HEK293 (cell line): ENCODE results near the gene TAF5L.

Source experiments
- CTCF ChIA-PET: fragments of 350-600 bp; formaldehyde crosslinking; extraction: SDS; loops from one replicate; lab custom pipeline; 2021; ENCODE audit warnings: antibody characterized with exemption; lab: Yijun Ruan, JAX
- POLR2A ChIA-PET: fragments of 300-600 bp; formaldehyde crosslinking; extraction: SDS; loops from one replicate; lab custom pipeline; 2020; ENCODE audit warnings: antibody characterized with exemption, inconsistent platforms; lab: Yijun Ruan, JAX
- H3K27ac ChIP-seq: fragments of 200-500 bp; sonication (Bioruptor generic); 2 replicates; pipeline ENCODE4 v1.5.1; 2014; ENCODE audit warnings: low read depth, low read length, control low read depth, inconsistent platforms; ENCODE audit errors: extremely low read depth
- H3K36me3 ChIP-seq, 2 experiments: fragments of 200-500 bp in 1 of 2; sonication (Bioruptor generic) in 1 of 2; 1 replicate in 1 of 2; 2 replicates in 1 of 2; pipeline ENCODE4 v1.5.1; 2014 to 2017; ENCODE audit warnings: inconsistent platforms in 2 of 2, low read length in 2 of 2; ENCODE audit not compliant: control insufficient read depth in 2 of 2, insufficient read depth in 1 of 2
- H3K4me1 ChIP-seq: fragments of 200-500 bp; sonication (Bioruptor generic); 2 replicates; pipeline ENCODE4 v1.5.1; 2014; ENCODE audit warnings: mild to moderate bottlenecking, low read length, inconsistent platforms; ENCODE audit not compliant: control insufficient read depth, insufficient read depth
- H3K4me3 ChIP-seq: 2 replicates; pipeline ENCODE4 v1.5.1; 2011; ENCODE audit warnings: low read depth, mild to moderate bottlenecking, control low read depth, low read length, moderate library complexity
- H3K9me3 ChIP-seq: fragments of 200-500 bp; sonication (Bioruptor generic); 2 replicates; pipeline ENCODE4 v1.5.1; 2014; ENCODE audit warnings: low read depth, low read length, inconsistent platforms; ENCODE audit not compliant: control insufficient read depth, insufficient read depth
- GFI1B ChIP-seq: fragments of 450-650 bp; formaldehyde crosslinking; IDR thresholded peaks from 2 replicates; pipeline ENCODE4 v1.5.1; 2016; ENCODE audit warnings: missing biosample characterization, missing genetic modification characterization
- KLF10 ChIP-seq: fragments of 450-650 bp; IDR thresholded peaks from 2 replicates; pipeline ENCODE4 v1.5.1; 2018; ENCODE audit warnings: missing biosample characterization, mild to moderate bottlenecking, missing genetic modification characterization
- OSR2 ChIP-seq: fragments of 450-650 bp; formaldehyde crosslinking; IDR thresholded peaks from 2 replicates; pipeline ENCODE4 v1.5.1; 2016; ENCODE audit warnings: missing biosample characterization, missing genetic modification characterization
- SP3 ChIP-seq: fragments of 450-650 bp; formaldehyde crosslinking; IDR thresholded peaks from 2 replicates; pipeline ENCODE4 v1.5.1; 2016; ENCODE audit warnings: missing biosample characterization, missing genetic modification characterization
- SP7 ChIP-seq: fragments of 450-650 bp; formaldehyde crosslinking; IDR thresholded peaks from 2 replicates; pipeline ENCODE4 v1.5.1; 2016; ENCODE audit warnings: missing biosample characterization, missing genetic modification characterization
- ZEB2 ChIP-seq: fragments of 450-650 bp; formaldehyde crosslinking; IDR thresholded peaks from 2 replicates; pipeline ENCODE4 v1.5.1; 2016; ENCODE audit warnings: missing biosample characterization, missing genetic modification characterization
- ZFP41 ChIP-seq: fragments of 450-650 bp; formaldehyde crosslinking; IDR thresholded peaks from 2 replicates; pipeline ENCODE4 v1.5.1; 2016; ENCODE audit warnings: missing biosample characterization, missing genetic modification characterization, borderline replicate concordance
- ZNF169 ChIP-seq: fragments of 450-650 bp; formaldehyde crosslinking; IDR thresholded peaks from 2 replicates; pipeline ENCODE4 v1.5.1; 2016; ENCODE audit warnings: missing biosample characterization, missing genetic modification characterization
- ZNF184 ChIP-seq: fragments of 450-650 bp; IDR thresholded peaks from 2 replicates; pipeline ENCODE4 v1.5.1; 2018; ENCODE audit warnings: missing biosample characterization, mild to moderate bottlenecking, missing genetic modification characterization
- ZNF274 ChIP-seq, 2 experiments: fragments of 200-500 bp in 1 of 2; fragments of 450-650 bp in 1 of 2; sonication (Bioruptor generic) in 1 of 2; formaldehyde crosslinking in 1 of 2; IDR thresholded peaks; 2 replicates each; pipeline versions ENCODE4 v1.5.1 to v1.6.1; 2014 to 2016; ENCODE audit warnings: borderline replicate concordance in 1 of 2, inconsistent platforms in 1 of 2, low read length in 1 of 2, missing biosample characterization in 1 of 2, missing genetic modification characterization in 1 of 2
- ZNF335 ChIP-seq: fragments of 450-650 bp; formaldehyde crosslinking; conservative IDR thresholded peaks from 2 replicates; pipeline ENCODE4 v1.5.1; 2016; ENCODE audit warnings: missing biosample characterization, missing genetic modification characterization
- ZNF350 ChIP-seq: fragments of 450-650 bp; formaldehyde crosslinking; IDR thresholded peaks from 2 replicates; pipeline ENCODE4 v1.5.0; 2017; ENCODE audit warnings: missing biosample characterization, mild to moderate bottlenecking, missing genetic modification characterization
- ZNF394 ChIP-seq: fragments of 450-650 bp; formaldehyde crosslinking; IDR thresholded peaks from 2 replicates; pipeline ENCODE4 v1.5.1; 2016; ENCODE audit warnings: missing biosample characterization, missing genetic modification characterization, mild to moderate bottlenecking, moderate library complexity, borderline replicate concordance
- ZNF426 ChIP-seq: fragments of 450-650 bp; formaldehyde crosslinking; IDR thresholded peaks from 2 replicates; pipeline ENCODE4 v1.5.1; 2017; ENCODE audit warnings: missing biosample characterization, missing genetic modification characterization, mild to moderate bottlenecking, inconsistent platforms, moderate library complexity
- ZNF558 ChIP-seq: fragments of 450-650 bp; formaldehyde crosslinking; IDR thresholded peaks from 2 replicates; pipeline ENCODE4 v1.5.1; 2016; ENCODE audit warnings: missing biosample characterization, missing genetic modification characterization
- ZNF571 ChIP-seq: fragments of 450-650 bp; formaldehyde crosslinking; IDR thresholded peaks from 2 replicates; pipeline ENCODE4 v1.5.0; 2017; ENCODE audit warnings: missing biosample characterization, missing genetic modification characterization
- ZNF664 ChIP-seq: fragments of 450-650 bp; formaldehyde crosslinking; IDR thresholded peaks from 2 replicates; pipeline ENCODE4 v1.5.1; 2016; ENCODE audit warnings: missing biosample characterization, missing genetic modification characterization
- TF ChIP-seq, protein P1 (sequence below): sonication (generic); formaldehyde crosslinking; IDR thresholded peaks from 2 replicates; pipeline ENCODE4 v1.8.1; 2022; ENCODE audit warnings: mild to moderate bottlenecking, moderate library complexity, missing genetic modification reagents
- TF ChIP-seq, protein P2 (sequence below): fragments of 450-650 bp; formaldehyde crosslinking; conservative IDR thresholded peaks from 2 replicates; pipeline ENCODE4 v1.5.1; 2016; ENCODE audit warnings: low read depth, missing biosample characterization, missing genetic modification characterization
- TF ChIP-seq, protein P3 (sequence below): fragments of 450-650 bp; formaldehyde crosslinking; IDR thresholded peaks from 2 replicates; pipeline ENCODE4 v1.5.1; 2016; ENCODE audit warnings: missing biosample characterization, missing genetic modification characterization
- TF ChIP-seq, protein P4 (sequence below): fragments of 450-650 bp; IDR thresholded peaks from 2 replicates; pipeline ENCODE4 v1.5.1; 2018; ENCODE audit warnings: missing biosample characterization, missing genetic modification characterization
- TF ChIP-seq, protein P5 (sequence below): IDR thresholded peaks from 2 replicates; pipeline ENCODE4 v1.6.1; 2011; ENCODE audit warnings: mild to moderate bottlenecking, low read depth, low read length, borderline replicate concordance

The TAF5L gene

DNA sequence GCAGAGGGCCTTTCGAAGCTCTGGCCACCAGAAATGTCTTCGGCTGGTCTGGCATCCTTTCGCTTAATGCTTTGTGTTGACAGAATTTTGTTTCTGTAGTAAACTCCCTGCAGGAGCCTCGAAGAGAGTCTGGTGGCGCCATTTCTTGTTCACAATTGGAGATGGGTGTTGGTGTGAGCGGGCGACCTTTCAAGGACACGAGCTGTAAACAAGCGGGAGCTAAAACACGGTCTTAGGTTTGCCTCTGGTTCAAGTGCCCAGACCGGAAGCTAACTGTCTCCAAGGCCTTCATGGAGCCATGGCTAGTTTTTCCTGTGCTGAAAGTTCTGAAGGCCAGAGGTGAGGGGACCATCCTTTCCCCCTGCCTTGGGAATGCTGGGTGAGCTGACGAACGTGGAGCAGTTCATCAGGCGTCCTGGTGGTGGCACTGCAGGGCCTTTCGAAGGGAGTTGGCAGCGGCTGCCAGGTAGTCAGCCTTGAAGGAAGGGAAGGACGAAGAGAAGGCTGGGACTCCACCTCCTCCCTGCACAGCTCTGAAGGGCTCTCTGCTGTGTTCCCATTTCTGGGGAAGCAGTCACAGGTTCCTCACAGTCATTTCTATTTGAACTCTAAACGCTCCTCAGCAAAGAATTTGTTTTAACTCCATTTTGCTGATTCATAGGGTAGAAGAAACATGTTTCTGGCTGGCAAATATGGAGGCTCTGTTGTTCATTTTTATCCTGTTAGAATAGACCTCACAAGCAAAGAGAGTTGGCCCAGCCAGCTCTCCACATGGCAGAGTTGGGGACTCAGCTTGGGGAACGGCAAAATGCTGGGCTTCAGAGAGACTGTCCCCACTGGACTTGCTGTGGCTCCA is 35.3 kb upstream of the TAF5L start (continued):
- TF ChIP-seq, protein P1, sequence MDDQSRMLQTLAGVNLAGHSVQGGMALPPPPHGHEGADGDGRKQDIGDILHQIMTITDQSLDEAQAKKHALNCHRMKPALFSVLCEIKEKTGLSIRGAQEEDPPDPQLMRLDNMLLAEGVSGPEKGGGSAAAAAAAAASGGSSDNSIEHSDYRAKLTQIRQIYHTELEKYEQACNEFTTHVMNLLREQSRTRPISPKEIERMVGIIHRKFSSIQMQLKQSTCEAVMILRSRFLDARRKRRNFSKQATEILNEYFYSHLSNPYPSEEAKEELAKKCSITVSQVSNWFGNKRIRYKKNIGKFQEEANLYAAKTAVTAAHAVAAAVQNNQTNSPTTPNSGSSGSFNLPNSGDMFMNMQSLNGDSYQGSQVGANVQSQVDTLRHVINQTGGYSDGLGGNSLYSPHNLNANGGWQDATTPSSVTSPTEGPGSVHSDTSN: 0 out of 2 replicates have a peak, but pooled peaks have one; percentile 46

DNA sequence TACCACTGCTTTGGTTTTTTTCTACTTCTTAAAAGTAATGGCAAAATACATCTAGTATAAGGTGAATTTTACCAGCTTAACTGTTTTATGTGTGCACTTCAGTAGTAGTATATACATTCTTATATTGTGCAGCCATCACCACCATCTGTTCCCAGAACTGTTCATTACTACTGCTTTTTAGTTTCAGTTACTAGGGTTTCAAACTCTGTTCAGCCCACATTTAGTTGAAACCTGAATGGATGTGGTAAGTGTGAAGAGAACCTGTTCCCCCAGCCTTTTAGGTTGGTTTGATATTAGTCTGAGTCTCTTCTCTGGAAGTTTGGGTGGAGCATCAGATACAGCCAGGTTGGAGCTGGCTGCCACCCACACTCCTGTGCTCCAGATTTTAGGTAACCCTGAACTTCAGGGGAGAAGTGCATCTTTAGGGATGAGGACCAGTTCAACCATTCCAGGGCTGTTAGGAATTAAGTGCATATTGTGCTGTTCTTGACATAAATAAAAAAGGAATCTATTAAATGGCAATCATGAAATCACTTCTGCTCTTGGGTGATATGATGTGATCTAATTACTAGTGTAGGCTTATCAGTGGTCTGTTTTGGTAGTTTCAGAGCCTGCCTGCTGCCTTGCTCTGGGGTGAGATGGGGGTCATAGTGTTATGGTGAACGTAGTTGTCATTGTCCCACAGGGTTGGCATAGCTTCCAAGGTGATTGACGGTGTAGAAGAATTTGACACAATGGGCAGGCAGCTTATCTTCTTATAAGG is 32.3 kb upstream of the TAF5L start:
- no peaks in the 10 kb centered on the region for H3K9me3 ChIP-seq
- H3K4me3 ChIP-seq: no peak overlapping the region
- TF ChIP-seq ZNF169: no peak
- no peak for TF ChIP-seq OSR2 (tag by site-specific recombination)
- TF ChIP-seq ZNF184 (tag by site-specific recombination): no peak
- no peak for TF ChIP-seq KLF10 (tag by site-specific recombination)
- no peak for TF ChIP-seq ZNF394 (tag by site-specific recombination)
- TF ChIP-seq, protein P2, sequence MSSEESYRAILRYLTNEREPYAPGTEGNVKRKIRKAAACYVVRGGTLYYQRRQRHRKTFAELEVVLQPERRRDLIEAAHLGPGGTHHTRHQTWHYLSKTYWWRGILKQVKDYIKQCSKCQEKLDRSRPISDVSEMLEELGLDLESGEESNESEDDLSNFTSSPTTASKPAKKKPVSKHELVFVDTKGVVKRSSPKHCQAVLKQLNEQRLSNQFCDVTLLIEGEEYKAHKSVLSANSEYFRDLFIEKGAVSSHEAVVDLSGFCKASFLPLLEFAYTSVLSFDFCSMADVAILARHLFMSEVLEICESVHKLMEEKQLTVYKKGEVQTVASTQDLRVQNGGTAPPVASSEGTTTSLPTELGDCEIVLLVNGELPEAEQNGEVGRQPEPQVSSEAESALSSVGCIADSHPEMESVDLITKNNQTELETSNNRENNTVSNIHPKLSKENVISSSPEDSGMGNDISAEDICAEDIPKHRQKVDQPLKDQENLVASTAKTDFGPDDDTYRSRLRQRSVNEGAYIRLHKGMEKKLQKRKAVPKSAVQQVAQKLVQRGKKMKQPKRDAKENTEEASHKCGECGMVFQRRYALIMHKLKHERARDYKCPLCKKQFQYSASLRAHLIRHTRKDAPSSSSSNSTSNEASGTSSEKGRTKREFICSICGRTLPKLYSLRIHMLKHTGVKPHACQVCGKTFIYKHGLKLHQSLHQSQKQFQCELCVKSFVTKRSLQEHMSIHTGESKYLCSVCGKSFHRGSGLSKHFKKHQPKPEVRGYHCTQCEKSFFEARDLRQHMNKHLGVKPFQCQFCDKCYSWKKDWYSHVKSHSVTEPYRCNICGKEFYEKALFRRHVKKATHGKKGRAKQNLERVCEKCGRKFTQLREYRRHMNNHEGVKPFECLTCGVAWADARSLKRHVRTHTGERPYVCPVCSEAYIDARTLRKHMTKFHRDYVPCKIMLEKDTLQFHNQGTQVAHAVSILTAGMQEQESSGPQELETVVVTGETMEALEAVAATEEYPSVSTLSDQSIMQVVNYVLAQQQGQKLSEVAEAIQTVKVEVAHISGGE (tag by site-specific recombination): no peak
- TF ChIP-seq ZNF571 (tag by site-specific recombination): no peak
- no peak for TF ChIP-seq ZNF426 (tag by site-specific recombination)
- TF ChIP-seq ZNF350 (tag by site-specific recombination): no peak
- no peak for TF ChIP-seq ZEB2
- no peak for TF ChIP-seq SP3
- TF ChIP-seq SP7 (tag by site-specific recombination): no peak
- TF ChIP-seq, protein P3, sequence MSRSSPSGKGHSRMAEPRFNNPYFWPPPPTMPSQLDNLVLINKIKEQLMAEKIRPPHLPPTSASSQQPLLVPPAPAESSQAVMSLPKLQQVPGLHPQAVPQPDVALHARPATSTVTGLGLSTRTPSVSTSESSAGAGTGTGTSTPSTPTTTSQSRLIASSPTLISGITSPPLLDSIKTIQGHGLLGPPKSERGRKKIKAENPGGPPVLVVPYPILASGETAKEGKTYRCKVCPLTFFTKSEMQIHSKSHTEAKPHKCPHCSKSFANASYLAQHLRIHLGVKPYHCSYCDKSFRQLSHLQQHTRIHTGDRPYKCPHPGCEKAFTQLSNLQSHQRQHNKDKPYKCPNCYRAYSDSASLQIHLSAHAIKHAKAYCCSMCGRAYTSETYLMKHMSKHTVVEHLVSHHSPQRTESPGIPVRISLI: no peak
- TF ChIP-seq ZNF274 (IDR thresholded peaks at IDR 0.05; ENCODE audit: low read length): no peak
- no peak for TF ChIP-seq ZNF274 (tag by site-specific recombination; IDR thresholded peaks at IDR 0.05; ENCODE audit: borderline replicate concordance)
- H3K36me3 ChIP-seq: peaks cover 34 to 74% of the 10 kb centered on the region in 2 experiments
- POLR2A ChIA-PET: no interaction called here
- H3K4me1 ChIP-seq: no peaks in the 10 kb centered on the region
- CTCF ChIA-PET: interaction anchor here (0.6 to 1.1 kb wide), 4 partner anchors 11 to 1405 kb away, joined by 3 to 5 read pairs (median 4); no protein-coding TSS in a partner anchor
- H3K27ac ChIP-seq: no peak overlapping the region

DNA sequence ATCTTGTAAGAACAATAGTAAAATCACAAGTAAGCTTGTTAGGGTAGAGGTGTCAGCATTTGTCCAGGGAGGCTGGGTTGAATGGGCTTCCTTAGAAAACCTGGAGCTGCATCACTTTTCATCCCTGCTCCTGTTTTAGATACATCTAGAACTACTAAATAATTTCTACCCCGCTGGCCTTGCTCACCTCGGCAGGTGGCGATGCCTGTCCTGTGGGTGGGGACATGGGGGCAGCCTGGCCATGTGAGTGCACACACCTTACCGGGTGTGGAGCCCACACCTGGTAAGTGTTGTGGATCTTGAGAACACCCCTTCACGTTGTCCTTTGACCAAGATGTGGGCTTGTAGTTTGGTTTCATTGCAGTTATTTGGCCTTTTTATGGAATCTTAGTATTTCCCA is 29.9 kb upstream of the TAF5L start:
- CTCF ChIA-PET: interaction anchor here (0.6 to 0.7 kb wide), 3 partner anchors 10 to 70 kb away, joined by 3 read pairs; no protein-coding TSS in a partner anchor
- peaks cover 51 to 80% of the 10 kb centered on the region in 2 experiments for H3K36me3 ChIP-seq
- H3K27ac ChIP-seq: no peak overlapping the region
- H3K4me3 ChIP-seq: no peak overlapping the region
- H3K4me1 ChIP-seq: no peaks in the 10 kb centered on the region
- POLR2A ChIA-PET: no interaction called here
- no peaks in the 10 kb centered on the region for H3K9me3 ChIP-seq
- TF ChIP-seq ZNF335 (tag by site-specific recombination) (no peak), ZFP41 (no peak), ZEB2 (no peak), GFI1B (tag by site-specific recombination) (no peak), ZNF558 (tag by site-specific recombination) (no peak), ZNF664 (tag by site-specific recombination) (no peak)
- TF ChIP-seq, protein P4, sequence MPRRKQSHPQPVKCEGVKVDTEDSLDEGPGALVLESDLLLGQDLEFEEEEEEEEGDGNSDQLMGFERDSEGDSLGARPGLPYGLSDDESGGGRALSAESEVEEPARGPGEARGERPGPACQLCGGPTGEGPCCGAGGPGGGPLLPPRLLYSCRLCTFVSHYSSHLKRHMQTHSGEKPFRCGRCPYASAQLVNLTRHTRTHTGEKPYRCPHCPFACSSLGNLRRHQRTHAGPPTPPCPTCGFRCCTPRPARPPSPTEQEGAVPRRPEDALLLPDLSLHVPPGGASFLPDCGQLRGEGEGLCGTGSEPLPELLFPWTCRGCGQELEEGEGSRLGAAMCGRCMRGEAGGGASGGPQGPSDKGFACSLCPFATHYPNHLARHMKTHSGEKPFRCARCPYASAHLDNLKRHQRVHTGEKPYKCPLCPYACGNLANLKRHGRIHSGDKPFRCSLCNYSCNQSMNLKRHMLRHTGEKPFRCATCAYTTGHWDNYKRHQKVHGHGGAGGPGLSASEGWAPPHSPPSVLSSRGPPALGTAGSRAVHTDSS (tag by site-specific recombination): no peak
- TF ChIP-seq, protein P5, sequence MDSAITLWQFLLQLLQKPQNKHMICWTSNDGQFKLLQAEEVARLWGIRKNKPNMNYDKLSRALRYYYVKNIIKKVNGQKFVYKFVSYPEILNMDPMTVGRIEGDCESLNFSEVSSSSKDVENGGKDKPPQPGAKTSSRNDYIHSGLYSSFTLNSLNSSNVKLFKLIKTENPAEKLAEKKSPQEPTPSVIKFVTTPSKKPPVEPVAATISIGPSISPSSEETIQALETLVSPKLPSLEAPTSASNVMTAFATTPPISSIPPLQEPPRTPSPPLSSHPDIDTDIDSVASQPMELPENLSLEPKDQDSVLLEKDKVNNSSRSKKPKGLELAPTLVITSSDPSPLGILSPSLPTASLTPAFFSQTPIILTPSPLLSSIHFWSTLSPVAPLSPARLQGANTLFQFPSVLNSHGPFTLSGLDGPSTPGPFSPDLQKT: no peak
